Transverse colon (tissue), 4 donors: ENCODE results near the gene SMIM44. TPM values are rescaled to one million over a fixed set of nuclear protein-coding genes. Genes with fewer than 3 reads are reported as not detected.

ENCODE experiments used
- DNase-seq: peaks from one replicate; pipeline ENCODE4 v3.0.0-alpha.2; 2019
- H3K27ac ChIP-seq, 4 donors: fragments of 200-600 bp; sonication (generic); 2 replicates each; pipeline ENCODE4 v1.5.1; 2016 to 2018; ENCODE audit warnings: inconsistent platforms in 4 of 4
- H3K27me3 ChIP-seq: fragments of 200-600 bp; sonication (generic); 2 replicates; pipeline ENCODE4 v1.5.1; 2017; ENCODE audit warnings: inconsistent platforms
- H3K36me3 ChIP-seq, 4 donors: fragments of 200-600 bp; sonication (generic); 2 replicates each; pipeline ENCODE4 v1.5.1; 2017 to 2019; ENCODE audit warnings: inconsistent platforms in 4 of 4
- H3K4me1 ChIP-seq, 4 donors: fragments of 200-600 bp; sonication (generic); 2 replicates each; pipeline ENCODE4 v1.5.1; 2017 to 2020; ENCODE audit warnings: inconsistent platforms in 4 of 4
- H3K4me3 ChIP-seq, 4 donors: fragments of 200-600 bp; sonication (generic); 1 replicate in 1 of 4; 2 replicates in 3 of 4; pipeline versions ENCODE4 v1.5.1 to v1.6.1; 2017 to 2019; ENCODE audit warnings: inconsistent platforms in 4 of 4
- H3K9me3 ChIP-seq, 2 donors: fragments of 200-600 bp; sonication (generic); 2 replicates each; pipeline ENCODE4 v1.5.1; 2017 to 2019; ENCODE audit warnings: inconsistent platforms in 2 of 2
- EP300 ChIP-seq: sonication (generic); formaldehyde crosslinking; IDR thresholded peaks from one replicate; pipeline ENCODE4 v1.6.1; 2017; ENCODE audit warnings: antibody characterized with exemption, low read depth
- POLR2A ChIP-seq: fragments of 450-650 bp; IDR thresholded peaks from one replicate; pipeline ENCODE4 v1.6.1; 2016; ENCODE audit warnings: antibody characterized with exemption, mild to moderate bottlenecking, moderate library complexity
- POLR2AphosphoS5 ChIP-seq, 3 donors: sonication (generic); formaldehyde crosslinking; IDR thresholded peaks; one replicate each; pipeline ENCODE4 v1.6.1; 2016; ENCODE audit warnings: antibody characterized with exemption in 3 of 3
- WGBS, 2 donors: methylation state at CpG; one replicate each; pipeline ENCODE4 v1.1.5; 2018; ENCODE audit warnings: low coverage in 1 of 2; 5-methylcytosine and 5-hydroxymethylcytosine counted together
- in situ Hi-C, 4 donors: fragments of 200-750 bp; cut with MboI; loops; one replicate each; pipeline versions ENCODE4 v1.15.0 to v1.15.1; 2017; ENCODE audit warnings: low sequenced_read_pairs in 3 of 4, low pct_ligation_motif_present in 1 of 4, low pct_unique_long_range_greater_than_20kb in 1 of 4
- intact Hi-C: fragments of 100-400 bp; cut with DNase I; formaldehyde crosslinking; loops from one replicate; pipeline ENCODE4 v1.15.1; 2023; ENCODE audit warnings: low total_unique reads
- total RNA-seq, 4 donors: library from RNA; depleted of rRNA; stranded (reverse); fragments of >200 nt; gene quantifications; one replicate each; pipeline ENCODE4 v1.1.0, GENCODE V29; 2016
- TF ChIP-seq, protein P1 (sequence below), 5 experiments: fragments of 200-600 bp in 3 of 5; fragments of 450-650 bp in 2 of 5; sonication (generic) in 3 of 5; IDR thresholded peaks; 1 replicate in 2 of 5; 2 replicates in 3 of 5; pipeline ENCODE4 v1.5.1; 2016 to 2017; ENCODE audit warnings: antibody characterized with exemption in 5 of 5, inconsistent platforms in 3 of 5, mild to moderate bottlenecking in 2 of 5, moderate library complexity in 1 of 5

SMIM44 gene
- total RNA-seq, 4 donors from 2014 or later, result 4.1 to 15.3 TPM; not detected in 2

DNA sequence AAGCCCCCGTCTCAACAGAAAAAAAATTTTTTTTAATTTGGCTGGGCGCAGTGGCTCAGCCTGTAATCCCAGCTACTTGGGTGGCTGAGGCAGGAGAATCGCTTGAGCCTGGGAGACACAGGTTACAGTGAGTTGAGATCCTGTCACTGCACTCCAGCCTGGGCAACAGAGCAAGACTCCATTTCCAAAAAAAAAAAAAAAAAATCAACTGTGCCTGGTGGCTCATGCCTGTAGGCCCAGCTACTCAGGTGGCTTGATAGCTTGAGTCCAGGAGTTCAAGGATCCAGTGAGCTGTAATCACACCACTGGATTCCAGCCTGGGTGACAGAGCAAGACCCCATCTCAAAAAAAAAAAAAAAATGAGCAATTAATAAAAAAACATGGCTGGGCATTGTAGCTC is 18.5 kb upstream of the SMIM44 start:
- Histone ChIP-seq H3K36me3 (no peaks in the 10 kb centered on the region), H3K4me1 (peaks cover 5 to 25% (median 15%) of the 10 kb centered on the region in 4 donors), H3K4me3 (no peak overlapping the region), H3K27ac (no peak overlapping the region), H3K9me3 (no peaks in the 10 kb centered on the region), H3K27me3 (no peaks in the 10 kb centered on the region)
- intact Hi-C loops, result no loop called here
- in situ Hi-C loops, result no loop called here
- WGBS, 2 donors, result 93% methylated on average over 3 of the region's 3 CpGs; no CpG with 5 or more reads in 1 of the 2 donors
- no peak for DNase-seq
- TF ChIP-seq EP300 (no peak), POLR2AphosphoS5 (IDR thresholded peaks at IDR 0.05) (no peak), POLR2A (no peak)
- TF ChIP-seq, protein P1, sequence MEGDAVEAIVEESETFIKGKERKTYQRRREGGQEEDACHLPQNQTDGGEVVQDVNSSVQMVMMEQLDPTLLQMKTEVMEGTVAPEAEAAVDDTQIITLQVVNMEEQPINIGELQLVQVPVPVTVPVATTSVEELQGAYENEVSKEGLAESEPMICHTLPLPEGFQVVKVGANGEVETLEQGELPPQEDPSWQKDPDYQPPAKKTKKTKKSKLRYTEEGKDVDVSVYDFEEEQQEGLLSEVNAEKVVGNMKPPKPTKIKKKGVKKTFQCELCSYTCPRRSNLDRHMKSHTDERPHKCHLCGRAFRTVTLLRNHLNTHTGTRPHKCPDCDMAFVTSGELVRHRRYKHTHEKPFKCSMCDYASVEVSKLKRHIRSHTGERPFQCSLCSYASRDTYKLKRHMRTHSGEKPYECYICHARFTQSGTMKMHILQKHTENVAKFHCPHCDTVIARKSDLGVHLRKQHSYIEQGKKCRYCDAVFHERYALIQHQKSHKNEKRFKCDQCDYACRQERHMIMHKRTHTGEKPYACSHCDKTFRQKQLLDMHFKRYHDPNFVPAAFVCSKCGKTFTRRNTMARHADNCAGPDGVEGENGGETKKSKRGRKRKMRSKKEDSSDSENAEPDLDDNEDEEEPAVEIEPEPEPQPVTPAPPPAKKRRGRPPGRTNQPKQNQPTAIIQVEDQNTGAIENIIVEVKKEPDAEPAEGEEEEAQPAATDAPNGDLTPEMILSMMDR (IDR thresholded peaks at IDR 0.05), result no peak

DNA sequence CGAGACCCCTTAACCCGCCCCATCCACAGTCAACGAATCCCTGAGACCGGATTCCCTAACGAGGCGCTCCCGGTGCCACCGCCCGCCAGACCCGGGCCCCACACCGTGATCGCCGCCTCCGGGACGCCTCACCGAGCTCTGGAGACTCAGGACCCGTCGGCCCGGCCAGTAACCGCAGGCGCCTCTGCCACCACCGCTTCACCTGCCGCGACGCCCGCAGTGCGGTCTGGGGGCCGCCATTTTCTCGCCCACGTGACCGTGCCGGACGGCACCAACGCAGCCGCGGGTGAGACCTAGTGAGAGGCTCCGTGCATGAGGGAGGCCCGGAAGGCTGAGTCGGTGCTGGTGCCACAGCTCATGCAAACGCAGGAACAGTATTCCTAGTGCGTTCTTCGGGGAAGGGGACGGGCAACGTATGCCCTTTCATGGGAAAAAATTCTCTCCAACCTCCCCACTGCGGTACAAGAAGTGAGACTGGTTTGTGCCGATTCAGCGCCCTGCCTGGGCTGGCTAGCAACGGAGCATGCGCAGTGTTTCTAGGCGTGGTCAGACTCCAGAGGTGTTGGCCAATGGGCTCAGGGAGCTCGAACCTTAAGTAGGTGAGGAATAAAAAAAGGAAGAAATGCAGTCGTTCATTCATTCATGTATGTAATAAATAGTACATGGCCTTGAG is 17.3 kb upstream of the SMIM44 start, which contains the start of gene DOHH:
DOHH (minus strand) TSS at position 246 of the 673 bp plus-strand sequence. CDS start 3,860 bp downstream, outside the sequence.
- in situ Hi-C loops, result no loop called here
- H3K27ac ChIP-seq, result peak within 1 kb of the TSS; percentile 85 to 92 (median 88)
- H3K4me3 ChIP-seq, result peak within 1 kb of the TSS; percentile 73 to 96 (median 94)
- H3K9me3 ChIP-seq, result no peaks in the 10 kb centered on the region
- H3K4me1 ChIP-seq, result peaks cover 5 to 25% (median 14%) of the 10 kb centered on the region in 4 donors
- intact Hi-C loops, result no loop called here
- TF ChIP-seq, protein P1 (IDR thresholded peaks at IDR 0.05), result no peak
- TF ChIP-seq POLR2AphosphoS5 (IDR thresholded peaks at IDR 0.05) (peak; percentile 55 to 76 (median 63)), EP300 (no peak), POLR2A (peak; percentile 58)
- 0% methylated on average over 5 to 37 of the region's 52 CpGs for whole genome bisulfite sequencing, 2 donors
- H3K27me3 ChIP-seq, result no peaks in the 10 kb centered on the region
- H3K36me3 ChIP-seq, result peaks cover 0 to 4% (median 0%) of the 10 kb centered on the region in 4 donors
- DNase-seq, result peak; percentile 97

DNA sequence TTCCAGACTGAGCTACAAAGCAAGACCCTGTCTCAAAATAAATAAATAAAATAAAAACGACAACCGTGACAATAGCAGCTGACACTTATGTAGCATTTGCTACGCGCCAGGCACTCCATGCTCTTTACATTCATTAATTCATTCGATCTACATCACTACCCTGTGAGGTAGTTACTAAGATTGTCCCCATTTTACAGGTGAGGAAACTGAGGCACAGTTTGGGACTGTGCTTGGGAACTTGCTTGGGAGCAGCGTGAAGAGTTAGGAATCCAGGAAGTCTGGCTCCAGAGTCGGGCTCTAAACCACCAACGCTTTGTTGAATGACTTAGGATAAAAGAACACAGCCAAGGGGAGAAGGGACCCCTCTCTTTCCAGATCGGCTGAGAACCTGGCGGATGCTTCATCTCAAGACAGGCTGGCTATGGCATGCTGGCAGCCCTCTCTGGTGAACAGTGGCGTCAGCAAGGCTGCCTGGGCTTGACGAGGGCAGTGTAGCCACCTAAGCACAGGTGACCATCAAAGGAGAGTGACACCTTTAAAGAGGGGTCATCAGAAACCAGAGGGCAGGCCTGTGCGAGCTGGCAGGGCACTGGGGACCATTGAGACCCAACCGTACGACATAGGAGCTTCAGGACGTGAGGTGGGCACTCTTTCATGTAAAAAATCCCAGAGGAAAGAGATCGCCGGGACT is 16.6 kb upstream of the SMIM44 start:
- intact Hi-C loops (no loop called here), in situ Hi-C loops (no loop called here)
- Histone ChIP-seq H3K27me3 (no peaks in the 10 kb centered on the region), H3K27ac (peak overlapping the region; percentile 85 to 92 (median 88)), H3K36me3 (peaks cover 0 to 10% (median 2%) of the 10 kb centered on the region in 4 donors), H3K4me1 (peaks cover 0 to 20% (median 10%) of the 10 kb centered on the region in 4 donors), H3K4me3 (peak overlapping the region; percentile 73 to 96 (median 94)), H3K9me3 (no peaks in the 10 kb centered on the region)
- 24 to 36% methylated on average over 4 to 18 of the region's 18 CpGs for WGBS, 2 donors
- TF ChIP-seq EP300 (no peak), POLR2AphosphoS5 (IDR thresholded peaks at IDR 0.05) (no peak), POLR2A (no peak)
- TF ChIP-seq, protein P1 (IDR thresholded peaks at IDR 0.05), result no peak
- no peak for DNase-seq

DNA sequence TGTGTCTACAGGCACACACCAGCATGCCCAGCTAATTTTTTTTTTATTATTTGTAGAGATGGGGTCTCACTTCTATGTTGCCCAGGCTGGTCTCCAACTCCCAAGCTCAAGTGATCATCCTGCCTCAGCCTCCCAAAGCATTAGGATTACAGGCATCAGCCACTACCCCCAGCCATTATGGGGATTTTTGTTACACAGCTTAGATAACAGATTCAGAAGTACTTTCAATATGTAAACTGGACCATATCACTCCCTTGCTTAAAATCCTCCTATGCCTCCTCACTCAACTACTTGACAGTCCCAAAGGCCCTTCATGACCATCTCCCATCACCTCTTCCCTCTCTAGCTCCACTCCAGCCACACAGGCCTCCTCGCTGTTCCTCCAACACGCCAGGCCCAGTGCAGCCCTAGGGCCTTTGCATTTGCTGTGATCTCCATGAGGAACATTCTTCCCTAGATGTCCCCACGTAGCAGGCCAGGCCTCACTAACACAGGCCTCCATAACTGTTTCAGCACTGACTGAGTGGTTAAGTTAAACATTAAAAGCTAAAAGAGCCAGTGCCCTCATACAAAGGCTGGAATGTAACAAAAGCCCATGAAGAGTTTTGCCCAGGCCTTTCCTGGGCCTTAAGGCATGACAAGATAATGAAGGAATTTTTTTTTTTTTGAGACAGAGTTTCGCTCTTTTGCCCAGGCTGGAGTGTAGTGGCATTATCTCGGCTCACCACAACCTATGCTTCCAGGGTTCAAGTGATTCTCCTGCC is 14.7 kb upstream of the SMIM44 start:
- Histone ChIP-seq H3K4me3 (no peak overlapping the region), H3K4me1 (peaks cover 0 to 20% (median 10%) of the 10 kb centered on the region in 4 donors), H3K27me3 (no peaks in the 10 kb centered on the region), H3K36me3 (peaks cover 0 to 21% (median 2%) of the 10 kb centered on the region in 4 donors), H3K27ac (no peak overlapping the region), H3K9me3 (no peaks in the 10 kb centered on the region)
- no peak for DNase-seq
- in situ Hi-C loops, result no loop called here
- 95 to 100% methylated on average over 3 to 5 of the region's 5 CpGs for WGBS, 2 donors
- intact Hi-C loops, result no loop called here
- TF ChIP-seq EP300, result no peak
- TF ChIP-seq POLR2AphosphoS5 (IDR thresholded peaks at IDR 0.05), result no peak
- TF ChIP-seq, protein P1 (IDR thresholded peaks at IDR 0.05), result no peak
- TF ChIP-seq POLR2A, result no peak
